ENCODE results near the gene ZBTB16. TPM values are rescaled to one million over a fixed set of nuclear protein-coding genes. Genes with fewer than 3 reads are reported as not detected.

Gene ZBTB16
- polyA plus RNA-seq, 3 donors, result 4.1 to 12.3 (median 8.3) TPM

- intact Hi-C loops (cut with micrococcal nuclease), result loop anchor here in 1 of 2 donors (10.0 kb wide), 1 partner anchor 45 kb away; no protein-coding TSS in a partner anchor
- Histone ChIP-seq H3K79me2 (ENCODE audit: insufficient read depth, low read length) (peaks cover 2% of the 10 kb centered on the region), H3K4me2 (replicated peaks; ENCODE audit: extremely low read depth, low read length, poor library complexity, severe bottlenecking) (no peak overlapping the region), H3K36me3 (replicated peaks in 1 of 2; ENCODE audit: control insufficient read depth in 1 of 2, insufficient read depth in 2 of 2, low read length in 2 of 2) (no peaks in the 10 kb centered on the region), H3K27me3 (ENCODE audit: control insufficient read depth in 2 of 2, insufficient read depth in 2 of 2, low read length in 2 of 2) (no peaks in the 10 kb centered on the region), H4K20me1 (ENCODE audit: insufficient read depth, low read length) (peaks cover 28% of the 10 kb centered on the region), H2AFZ (ENCODE audit: insufficient read depth, low read depth, low read length, poor library complexity, severe bottlenecking) (no peak overlapping the region), H3K4me3 (replicated peaks in 1 of 3; ENCODE audit: low read depth in 2 of 3, low read length in 3 of 3) (no peak overlapping the region), H3K27ac (ENCODE audit: low read depth in 1 of 2, low read length in 2 of 2) (no peak overlapping the region), H3K9ac (ENCODE audit: insufficient read depth, low read length, poor library complexity, severe bottlenecking) (no peak overlapping the region), H3K4me1 (ENCODE audit: control insufficient read depth in 1 of 2, insufficient read depth in 2 of 2, low read length in 2 of 2) (peaks cover 26 to 33% of the 10 kb centered on the region in 2 donors), H3K9me3 (replicated peaks in 1 of 2; ENCODE audit: control insufficient read depth in 1 of 2, insufficient read depth in 1 of 2, low read length in 2 of 2) (no peaks in the 10 kb centered on the region)
- no peak for DNase-seq
- Mint-ChIP-seq H3K4me3 (no peak overlapping the region), H3K27ac (no peak overlapping the region), H3K36me3 (peaks cover 0 to 5% of the 10 kb centered on the region in 2 donors), H3K4me1 (peaks cover 58% of the 10 kb centered on the region), H3K9me3 (peaks cover 0 to 2% (median 0%) of the 10 kb centered on the region in 7 donors), H3K27me3 (ENCODE audit: low read depth in 3 of 3) (peaks cover 2 to 5% (median 5%) of the 10 kb centered on the region in 3 donors)
- no peak for TF ChIP-seq CTCF (IDR thresholded peaks at IDR 0.05)
- WGBS (ENCODE audit: insufficient coverage), result 81% methylated on average over 3 of the region's 4 CpGs
Observed at GRCh38 chr11:114089748-114090147, 30.2 kb downstream of the ZBTB16 start.

- peak overlapping the region in 1 of 7 donors; percentile 71 for H3K27ac Mint-ChIP-seq
- peaks cover 26 to 33% of the 10 kb centered on the region in 2 donors for H3K4me1 ChIP-seq (ENCODE audit: control insufficient read depth in 1 of 2, insufficient read depth in 2 of 2, low read length in 2 of 2)
- H3K4me1 Mint-ChIP-seq, result peaks cover 58% of the 10 kb centered on the region
Observed at GRCh38 chr11:114090225-114090910, 30.9 kb downstream of the ZBTB16 start.

More at GRCh38 chr11:114090225-114090910, 30.9 kb downstream of the ZBTB16 start:
- intact Hi-C loops (cut with micrococcal nuclease), result no loop called here
- Histone ChIP-seq H3K27ac (ENCODE audit: low read depth in 1 of 2, low read length in 2 of 2) (no peak overlapping the region), H3K4me2 (replicated peaks; ENCODE audit: extremely low read depth, low read length, poor library complexity, severe bottlenecking) (no peak overlapping the region), H3K36me3 (replicated peaks in 1 of 2; ENCODE audit: control insufficient read depth in 1 of 2, insufficient read depth in 2 of 2, low read length in 2 of 2) (no peaks in the 10 kb centered on the region), H3K9me3 (replicated peaks in 1 of 2; ENCODE audit: control insufficient read depth in 1 of 2, insufficient read depth in 1 of 2, low read length in 2 of 2) (no peaks in the 10 kb centered on the region), H3K4me3 (replicated peaks in 1 of 3; ENCODE audit: low read depth in 2 of 3, low read length in 3 of 3) (no peak overlapping the region), H3K79me2 (ENCODE audit: insufficient read depth, low read length) (peaks cover 3% of the 10 kb centered on the region), H3K27me3 (ENCODE audit: control insufficient read depth in 2 of 2, insufficient read depth in 2 of 2, low read length in 2 of 2) (no peaks in the 10 kb centered on the region), H3K9ac (ENCODE audit: insufficient read depth, low read length, poor library complexity, severe bottlenecking) (no peak overlapping the region), H4K20me1 (ENCODE audit: insufficient read depth, low read length) (peaks cover 30% of the 10 kb centered on the region), H2AFZ (ENCODE audit: insufficient read depth, low read depth, low read length, poor library complexity, severe bottlenecking) (no peak overlapping the region)
- WGBS (ENCODE audit: insufficient coverage), result 100% methylated on average over 1 of the region's 4 CpGs
- no peak for TF ChIP-seq CTCF (IDR thresholded peaks at IDR 0.05)
- peaks cover 0 to 5% of the 10 kb centered on the region in 2 donors for H3K36me3 Mint-ChIP-seq
- H3K9me3 Mint-ChIP-seq, result peaks cover 0 to 2% (median 0%) of the 10 kb centered on the region in 7 donors
- no peak overlapping the region for H3K4me3 Mint-ChIP-seq
- peaks cover 2 to 6% (median 5%) of the 10 kb centered on the region in 3 donors for H3K27me3 Mint-ChIP-seq (ENCODE audit: low read depth in 3 of 3)
- DNase-seq, result no peak
